Mucosa of rectum (tissue), 2 donors: ENCODE data around the gene KIF20B.

Source experiments
- H3K27ac ChIP-seq, 2 donors: one replicate each; pipeline ENCODE4 v1.7.0; 2013; ENCODE audit warnings: inconsistent platforms in 2 of 2, low read depth in 2 of 2, low read length in 2 of 2
- H3K27me3 ChIP-seq, 2 donors: one replicate each; pipeline ENCODE4 v1.7.0; 2013; ENCODE audit warnings: low read length in 2 of 2; ENCODE audit not compliant: control insufficient read depth in 2 of 2, insufficient read depth in 2 of 2
- H3K36me3 ChIP-seq, 2 donors: one replicate each; pipeline ENCODE4 v1.7.0; 2013; ENCODE audit warnings: low read length in 2 of 2; ENCODE audit not compliant: control insufficient read depth in 2 of 2, insufficient read depth in 2 of 2
- H3K4me1 ChIP-seq, 2 donors: one replicate each; pipeline ENCODE4 v1.7.0; 2013; ENCODE audit warnings: low read length in 2 of 2, mild to moderate bottlenecking in 1 of 2; ENCODE audit not compliant: control insufficient read depth in 2 of 2, insufficient read depth in 2 of 2
- H3K4me3 ChIP-seq, 2 donors: one replicate each; pipeline ENCODE4 v1.7.0; 2013; ENCODE audit warnings: low read length in 2 of 2
- H3K9ac ChIP-seq, 2 donors: one replicate each; pipeline ENCODE4 v1.7.0; 2013; ENCODE audit warnings: low read length in 2 of 2, low read depth in 1 of 2, mild to moderate bottlenecking in 1 of 2
- H3K9me3 ChIP-seq, 2 donors: one replicate each; pipeline ENCODE4 v1.7.0; 2013; ENCODE audit warnings: low read length in 2 of 2; ENCODE audit not compliant: control insufficient read depth in 2 of 2
- donor health status: healthy.
- donor health status: Normal muscosa, but diverticular disease.

Gene KIF20B

GRCh38 chr10:89707372-89707771, 6.0 kb downstream of the KIF20B start:
- H3K27me3 ChIP-seq: no peaks in the 10 kb centered on the region
- H3K27ac ChIP-seq: no peak overlapping the region
- H3K4me3 ChIP-seq: no peak overlapping the region
- peaks cover 0 to 1% of the 10 kb centered on the region in 2 donors for H3K4me1 ChIP-seq
- no peaks in the 10 kb centered on the region for H3K9me3 ChIP-seq
- H3K9ac ChIP-seq: no peak overlapping the region
- H3K36me3 ChIP-seq: no peaks in the 10 kb centered on the region

- H3K9me3 ChIP-seq: no peaks in the 10 kb centered on the region
- H3K9ac ChIP-seq: no peak overlapping the region
- no peaks in the 10 kb centered on the region for H3K4me1 ChIP-seq
- no peak overlapping the region for H3K27ac ChIP-seq
- H3K4me3 ChIP-seq: no peak overlapping the region
- no peaks in the 10 kb centered on the region for H3K27me3 ChIP-seq
- H3K36me3 ChIP-seq: no peaks in the 10 kb centered on the region
Observed at GRCh38 chr10:89710753-89711152, 9.4 kb downstream of the KIF20B start.

GRCh38 chr10:89734616-89735015, 33.2 kb downstream of the KIF20B start:
- Histone ChIP-seq H3K4me3 (no peak overlapping the region), H3K36me3 (no peaks in the 10 kb centered on the region), H3K27me3 (no peaks in the 10 kb centered on the region), H3K4me1 (peaks cover 0 to 2% of the 10 kb centered on the region in 2 donors), H3K9ac (no peak overlapping the region), H3K27ac (no peak overlapping the region), H3K9me3 (no peaks in the 10 kb centered on the region)

GRCh38 chr10:89738551-89739209, 37.3 kb downstream of the KIF20B start:
- H3K4me1 ChIP-seq: peaks cover 0 to 2% of the 10 kb centered on the region in 2 donors
- no peak overlapping the region for H3K9ac ChIP-seq
- H3K4me3 ChIP-seq: no peak overlapping the region
- H3K9me3 ChIP-seq: no peaks in the 10 kb centered on the region
- H3K27me3 ChIP-seq: no peaks in the 10 kb centered on the region
- no peaks in the 10 kb centered on the region for H3K36me3 ChIP-seq
- no peak overlapping the region for H3K27ac ChIP-seq

- H3K9ac ChIP-seq: no peak overlapping the region
- H3K36me3 ChIP-seq: peaks cover under 1 to 5% of the 10 kb centered on the region in 2 donors
- no peaks in the 10 kb centered on the region for H3K27me3 ChIP-seq
- H3K9me3 ChIP-seq: no peaks in the 10 kb centered on the region
- H3K4me3 ChIP-seq: no peak overlapping the region
- no peak overlapping the region for H3K27ac ChIP-seq
- peaks cover 0 to 2% of the 10 kb centered on the region in 2 donors for H3K4me1 ChIP-seq
Observed at GRCh38 chr10:89741126-89741762, 39.9 kb downstream of the KIF20B start.

GRCh38 chr10:89744026-89744425, 42.6 kb downstream of the KIF20B start:
- H3K36me3 ChIP-seq: peaks cover 2 to 8% of the 10 kb centered on the region in 2 donors
- H3K9ac ChIP-seq: no peak overlapping the region
- H3K4me3 ChIP-seq: no peak overlapping the region

GRCh38 chr10:89745903-89746302, 44.5 kb downstream of the KIF20B start:
- Histone ChIP-seq H3K36me3 (peaks cover 2 to 8% of the 10 kb centered on the region in 2 donors), H3K9ac (no peak overlapping the region), H3K9me3 (no peaks in the 10 kb centered on the region), H3K27me3 (no peaks in the 10 kb centered on the region), H3K4me3 (no peak overlapping the region), H3K27ac (no peak overlapping the region), H3K4me1 (no peaks in the 10 kb centered on the region)

More at GRCh38 chr10:89744026-89744425, 42.6 kb downstream of the KIF20B start:
- no peak overlapping the region for H3K27ac ChIP-seq
- no peaks in the 10 kb centered on the region for H3K4me1 ChIP-seq
- H3K9me3 ChIP-seq: no peaks in the 10 kb centered on the region
- H3K27me3 ChIP-seq: no peaks in the 10 kb centered on the region

GRCh38 chr10:89750441-89750840, 49.1 kb downstream of the KIF20B start:
- H3K9ac ChIP-seq: no peak overlapping the region
- H3K27ac ChIP-seq: no peak overlapping the region
- H3K27me3 ChIP-seq: no peaks in the 10 kb centered on the region
- no peak overlapping the region for H3K4me3 ChIP-seq
- H3K4me1 ChIP-seq: no peaks in the 10 kb centered on the region
- H3K9me3 ChIP-seq: no peaks in the 10 kb centered on the region
- peaks cover 2 to 11% of the 10 kb centered on the region in 2 donors for H3K36me3 ChIP-seq

GRCh38 chr10:89755374-89755773, 54.0 kb downstream of the KIF20B start:
- Histone ChIP-seq H3K36me3 (peaks cover 0 to 2% of the 10 kb centered on the region in 2 donors), H3K27ac (no peak overlapping the region), H3K9me3 (no peaks in the 10 kb centered on the region), H3K9ac (no peak overlapping the region), H3K27me3 (no peaks in the 10 kb centered on the region), H3K4me1 (no peaks in the 10 kb centered on the region), H3K4me3 (no peak overlapping the region)

GRCh38 chr10:89759531-89759930, 58.1 kb downstream of the KIF20B start:
- Histone ChIP-seq H3K4me3 (no peak overlapping the region), H3K36me3 (peaks cover under 1 to 7% of the 10 kb centered on the region in 2 donors), H3K9me3 (no peaks in the 10 kb centered on the region), H3K27me3 (no peaks in the 10 kb centered on the region), H3K4me1 (no peaks in the 10 kb centered on the region), H3K27ac (no peak overlapping the region), H3K9ac (no peak overlapping the region)
